Measurements from ENCODE around the gene METTL23. TPM values are rescaled to one million over a fixed set of nuclear protein-coding genes. Genes with fewer than 3 reads are reported as not detected.
"Not testable (repeated sequence)": the region's sequence is repeated elsewhere in the genome, so short reads cannot be mapped to it uniquely, and the experiment has no call there.

The METTL23 gene
- polyA plus RNA-seq, 1 donor (not counting 4 experiments of a cell fraction or from before 2014, with no cell fraction given), result 48.3 TPM

- Histone ChIP-seq H3K9ac (ENCODE audit: control insufficient read depth, extremely low read depth, insufficient read depth, low read length) (no peak overlapping the region), H3K79me2 (ENCODE audit: control insufficient read depth, insufficient read depth, low read length) (peaks cover 52% of the 10 kb centered on the region), H3K4me2 (ENCODE audit: control insufficient read depth, extremely low read depth, insufficient read depth, low read depth, low read length) (no peak overlapping the region), H3K9me1 (ENCODE audit: control insufficient read depth, extremely low read depth, insufficient read depth, low read length) (no peaks in the 10 kb centered on the region), H2AFZ (ENCODE audit: control insufficient read depth, low read length) (no peak overlapping the region), H3K36me3 (ENCODE audit: control insufficient read depth in 2 of 2, extremely low read depth in 1 of 2, insufficient read depth in 2 of 2, low read length in 2 of 2) (peaks cover 41 to 55% of the 10 kb centered on the region in 2 experiments), H3K27ac (ENCODE audit: control insufficient read depth, insufficient read depth, low read length) (no peak overlapping the region), H3K4me1 (ENCODE audit: control insufficient read depth, extremely low read depth, insufficient read depth, low read length) (peaks cover 10% of the 10 kb centered on the region), H3K9me3 (ENCODE audit: control insufficient read depth, low read depth, low read length) (no peaks in the 10 kb centered on the region), H4K20me1 (ENCODE audit: control insufficient read depth, extremely low read depth, insufficient read depth, low read length) (peaks cover 2% of the 10 kb centered on the region), H3K4me3 (ENCODE audit: control insufficient read depth in 2 of 3, extremely low read depth in 1 of 3, insufficient read depth in 2 of 3, low read depth in 1 of 3, low read length in 3 of 3) (no peak overlapping the region), H3K27me3 (ENCODE audit: control insufficient read depth, extremely low read depth, insufficient read depth, low read length) (no peaks in the 10 kb centered on the region)
- dilution Hi-C loops (cut with MboI; ENCODE audit: extremely low pct_ligation_motif_present, low sequenced_read_pairs), result no loop called here
- DNase-seq (ENCODE audit: low read depth, low spot score) (no peak), FAIRE-seq (no peak)
- TF ChIP-seq EZH2 (IDR thresholded peaks at IDR 0.05; ENCODE audit: low read length), result no peak
- no peak for TF ChIP-seq CTCF (optimal IDR thresholded peaks at IDR 0.05 in 1 of 3, IDR thresholded peaks at IDR 0.05 in 1 of 3, conservative IDR thresholded peaks at IDR 0.05 in 1 of 3; ENCODE audit: extremely low read depth in 1 of 3, insufficient read depth in 2 of 3, low read length in 3 of 3)
These were observed 4.4 kb upstream of the METTL23 start for GRCh38 chr17:76722279-76722678.

DNA sequence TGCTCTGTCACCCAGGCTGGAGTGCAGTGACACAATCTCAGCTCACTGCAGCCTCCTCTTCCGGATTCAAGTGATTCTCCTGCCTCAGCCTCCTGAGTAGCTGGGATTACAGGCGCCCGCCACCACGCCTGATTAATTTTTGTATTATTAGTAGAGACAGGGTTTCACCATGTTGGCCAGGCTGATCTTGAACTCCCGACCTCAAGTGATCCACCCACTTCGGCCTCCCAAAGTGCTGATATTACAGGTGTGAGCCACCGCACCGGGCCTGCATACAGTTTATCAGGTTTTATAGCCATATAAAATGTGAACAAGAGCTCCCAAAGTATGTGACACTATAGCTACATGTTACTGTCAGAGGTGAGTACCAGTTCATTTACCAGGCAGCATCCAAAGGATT lies 3.7 kb upstream of the METTL23 start:
- Histone ChIP-seq H3K36me3 (ENCODE audit: control insufficient read depth in 2 of 2, extremely low read depth in 1 of 2, insufficient read depth in 2 of 2, low read length in 2 of 2) (peaks cover 38 to 55% of the 10 kb centered on the region in 2 experiments), H3K4me1 (ENCODE audit: control insufficient read depth, extremely low read depth, insufficient read depth, low read length) (peaks cover 17% of the 10 kb centered on the region), H3K79me2 (ENCODE audit: control insufficient read depth, insufficient read depth, low read length) (peaks cover 59% of the 10 kb centered on the region)
- H3K9me1 ChIP-seq (ENCODE audit: control insufficient read depth, extremely low read depth, insufficient read depth, low read length); H3K9me3 ChIP-seq (ENCODE audit: control insufficient read depth, low read depth, low read length); H3K27me3 ChIP-seq (ENCODE audit: control insufficient read depth, extremely low read depth, insufficient read depth, low read length); DNase-seq (ENCODE audit: low read depth, low spot score); H3K4me2 ChIP-seq (ENCODE audit: control insufficient read depth, extremely low read depth, insufficient read depth, low read depth, low read length); H3K9ac ChIP-seq (ENCODE audit: control insufficient read depth, extremely low read depth, insufficient read depth, low read length); H4K20me1 ChIP-seq (ENCODE audit: control insufficient read depth, extremely low read depth, insufficient read depth, low read length); H3K27ac ChIP-seq (ENCODE audit: control insufficient read depth, insufficient read depth, low read length); H3K4me3 ChIP-seq (ENCODE audit: control insufficient read depth in 2 of 3, extremely low read depth in 1 of 3, insufficient read depth in 2 of 3, low read depth in 1 of 3, low read length in 3 of 3); dilution Hi-C loops (cut with MboI; ENCODE audit: extremely low pct_ligation_motif_present, low sequenced_read_pairs); FAIRE-seq; H2AFZ ChIP-seq (ENCODE audit: control insufficient read depth, low read length): not testable (repeated sequence)

- peaks cover 20% of the 10 kb centered on the region for H3K4me1 ChIP-seq (ENCODE audit: control insufficient read depth, extremely low read depth, insufficient read depth, low read length)
These were observed 2.8 kb upstream of the METTL23 start for GRCh38 chr17:76723812-76724211.

More at GRCh38 chr17:76723812-76724211, 2.8 kb upstream of the METTL23 start:
- H3K9me3 ChIP-seq (ENCODE audit: control insufficient read depth, low read depth, low read length), result no peaks in the 10 kb centered on the region
- H3K27me3 ChIP-seq (ENCODE audit: control insufficient read depth, extremely low read depth, insufficient read depth, low read length), result no peaks in the 10 kb centered on the region
- H3K4me2 ChIP-seq (ENCODE audit: control insufficient read depth, extremely low read depth, insufficient read depth, low read depth, low read length), result no peak overlapping the region
- H2AFZ ChIP-seq (ENCODE audit: control insufficient read depth, low read length), result no peak overlapping the region
- H3K9me1 ChIP-seq (ENCODE audit: control insufficient read depth, extremely low read depth, insufficient read depth, low read length), result peaks cover 3% of the 10 kb centered on the region
- peaks cover 2% of the 10 kb centered on the region for H4K20me1 ChIP-seq (ENCODE audit: control insufficient read depth, extremely low read depth, insufficient read depth, low read length)
- H3K79me2 ChIP-seq (ENCODE audit: control insufficient read depth, insufficient read depth, low read length), result peaks cover 62% of the 10 kb centered on the region
- H3K27ac ChIP-seq (ENCODE audit: control insufficient read depth, insufficient read depth, low read length), result no peak overlapping the region
- H3K4me3 ChIP-seq (ENCODE audit: control insufficient read depth in 2 of 3, extremely low read depth in 1 of 3, insufficient read depth in 2 of 3, low read depth in 1 of 3, low read length in 3 of 3), result no peak overlapping the region
- no peak overlapping the region for H3K9ac ChIP-seq (ENCODE audit: control insufficient read depth, extremely low read depth, insufficient read depth, low read length)
- DNase-seq (ENCODE audit: low read depth, low spot score), result no peak
- no peak for TF ChIP-seq EZH2 (IDR thresholded peaks at IDR 0.05; ENCODE audit: low read length)
- dilution Hi-C loops (cut with MboI; ENCODE audit: extremely low pct_ligation_motif_present, low sequenced_read_pairs), result no loop called here
- H3K36me3 ChIP-seq (ENCODE audit: control insufficient read depth in 2 of 2, extremely low read depth in 1 of 2, insufficient read depth in 2 of 2, low read length in 2 of 2), result peaks cover 31 to 47% of the 10 kb centered on the region in 2 experiments
- FAIRE-seq, result no peak
